Measurements from ENCODE around the gene VWA1. TPM values are rescaled to one million over a fixed set of nuclear protein-coding genes. Genes with fewer than 3 reads are reported as not detected.
"Not testable (repeated sequence)": the region's sequence is repeated elsewhere in the genome, so short reads cannot be mapped to it uniquely, and the experiment has no call there.

Gene VWA1
- polyA plus RNA-seq, 1 of the 3 experiments (the other 2 are of a cell fraction) = 7.4 TPM

DNA sequence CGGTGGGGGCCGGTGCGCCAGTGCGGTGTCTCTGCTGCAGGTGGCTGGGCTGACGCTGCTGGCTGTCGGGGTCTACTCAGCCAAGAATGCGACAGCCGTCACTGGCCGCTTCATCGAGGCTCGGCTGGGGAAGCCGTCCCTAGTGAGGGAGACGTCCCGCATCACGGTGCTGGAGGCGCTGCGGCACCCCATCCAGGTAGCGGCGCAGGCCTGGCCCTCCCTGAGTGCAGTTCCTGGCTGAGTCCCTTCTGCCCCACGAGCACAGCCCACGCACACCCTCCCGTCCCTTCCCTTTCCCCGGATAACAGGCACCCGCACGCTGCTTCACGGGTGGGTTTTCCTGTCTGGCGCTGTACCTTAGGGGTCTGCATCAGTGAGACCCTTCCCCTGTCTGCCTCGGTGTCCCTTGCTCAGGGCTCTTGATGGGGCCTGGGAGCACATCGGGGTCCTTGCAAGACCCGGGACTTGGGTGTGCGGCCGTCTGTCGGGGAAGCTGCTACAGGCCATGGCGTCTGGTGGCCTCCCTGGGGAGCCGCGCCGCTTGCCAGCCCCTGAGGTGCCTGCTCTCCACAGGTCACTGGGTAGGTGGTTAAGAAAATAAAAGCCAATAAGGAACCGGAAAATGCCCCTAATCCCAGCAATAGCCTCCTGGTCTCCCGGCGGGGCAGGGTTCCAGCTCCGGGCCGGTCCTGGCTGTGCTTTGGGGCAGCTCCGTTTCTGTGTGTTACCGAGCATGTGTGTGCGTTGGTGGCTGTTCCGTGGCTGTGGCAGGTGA lies 49.7 kb downstream of the VWA1 start:
- H2AFZ ChIP-seq (ENCODE audit: low read depth); POLR2A ChIA-PET; H3K9ac ChIP-seq; H3K27me3 ChIP-seq (ENCODE audit: insufficient read depth); H3K79me2 ChIP-seq (ENCODE audit: insufficient read depth); H3K4me1 ChIP-seq (ENCODE audit: control insufficient read depth in 1 of 2, insufficient read depth in 2 of 2, low read depth in 1 of 2, low read length in 1 of 2); H3K4me3 ChIP-seq (ENCODE audit: low read depth in 2 of 2, low read length in 1 of 2); H3K9me2 ChIP-seq; H3K27ac ChIP-seq (ENCODE audit: low read depth in 2 of 2, low read length in 1 of 2); H3K4me2 ChIP-seq; DNase-seq; H3K9me3 ChIP-seq; H4K20me1 ChIP-seq (ENCODE audit: insufficient read depth); H3F3A ChIP-seq (replicated peaks; ENCODE audit: insufficient read depth): not testable (repeated sequence)
- CTCF ChIA-PET = interaction anchor here (1.2 kb wide), 1 partner anchor 20 kb away, joined by 3 read pairs; no protein-coding TSS in a partner anchor
- H3K36me3 ChIP-seq (replicated peaks in 1 of 2; ENCODE audit: control insufficient read depth in 1 of 2, insufficient read depth in 2 of 2, low read length in 1 of 2) = peaks cover 3 to 22% of the 10 kb centered on the region in 2 experiments
- 96% methylated on average over 18 of the region's 46 CpGs for WGBS (ENCODE audit: low lambda C conversion rate)

DNA sequence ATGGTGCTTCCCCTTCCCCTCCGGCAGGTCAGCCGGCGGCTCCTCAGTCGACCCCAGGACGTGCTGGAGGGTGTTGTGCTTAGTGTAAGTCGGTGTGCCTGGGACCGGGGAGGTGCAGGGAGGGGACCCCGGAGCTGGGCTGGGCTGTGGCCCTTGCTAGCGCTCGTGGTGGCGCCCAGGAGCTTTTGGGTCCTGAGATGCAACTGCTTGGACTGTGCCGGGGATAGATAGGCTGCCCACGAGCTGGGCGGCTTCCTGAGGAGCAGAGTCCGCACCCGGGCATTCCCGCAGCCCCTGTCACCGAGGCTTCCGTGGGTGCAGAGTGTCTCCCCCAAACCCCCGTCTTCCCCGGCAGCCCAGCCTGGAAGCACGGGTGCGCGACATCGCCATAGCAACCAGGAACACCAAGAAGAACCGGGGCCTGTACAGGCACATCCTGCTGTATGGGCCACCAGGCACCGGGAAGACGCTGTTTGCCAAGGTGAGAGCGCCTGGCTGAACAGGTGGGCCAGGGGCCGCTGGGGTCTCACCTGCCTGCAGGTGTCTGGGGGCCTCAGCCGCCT lies 50.3 kb downstream of the VWA1 start:
- H3K27ac ChIP-seq (ENCODE audit: low read depth in 2 of 2, low read length in 1 of 2); H3K79me2 ChIP-seq (ENCODE audit: insufficient read depth); H2AFZ ChIP-seq (ENCODE audit: low read depth); H3K9me3 ChIP-seq; H3K4me1 ChIP-seq (ENCODE audit: control insufficient read depth in 1 of 2, insufficient read depth in 2 of 2, low read depth in 1 of 2, low read length in 1 of 2); H3K9ac ChIP-seq; POLR2A ChIA-PET; DNase-seq; H3K9me2 ChIP-seq; H3K4me3 ChIP-seq (ENCODE audit: low read depth in 2 of 2, low read length in 1 of 2); H3K4me2 ChIP-seq; H3K27me3 ChIP-seq (ENCODE audit: insufficient read depth); H4K20me1 ChIP-seq (ENCODE audit: insufficient read depth); H3F3A ChIP-seq (replicated peaks; ENCODE audit: insufficient read depth); CTCF ChIA-PET: not testable (repeated sequence)
- 100% methylated on average over 8 of the region's 31 CpGs for WGBS (ENCODE audit: low lambda C conversion rate)
- peaks cover 6 to 23% of the 10 kb centered on the region in 2 experiments for H3K36me3 ChIP-seq (replicated peaks in 1 of 2; ENCODE audit: control insufficient read depth in 1 of 2, insufficient read depth in 2 of 2, low read length in 1 of 2)

- 95% methylated on average over 15 of the region's 18 CpGs for WGBS (ENCODE audit: low lambda C conversion rate)
Observed at GRCh38 chr1:1487701-1488100, 52.2 kb downstream of the VWA1 start.

GRCh38 chr1:1489231-1489630 lies 53.7 kb downstream of the VWA1 start:
- H3K9ac ChIP-seq = no peak overlapping the region
- no peaks in the 10 kb centered on the region for H3K9me3 ChIP-seq
- 100% methylated on average over 1 of the region's 16 CpGs for WGBS (ENCODE audit: low lambda C conversion rate)
- H4K20me1 ChIP-seq (ENCODE audit: insufficient read depth) = no peaks in the 10 kb centered on the region
- DNase-seq = no peak
- H3K79me2 ChIP-seq (ENCODE audit: insufficient read depth) = no peaks in the 10 kb centered on the region
- POLR2A ChIA-PET = no interaction called here
- CTCF ChIA-PET = no interaction called here
- H3K4me1 ChIP-seq (ENCODE audit: control insufficient read depth in 1 of 2, insufficient read depth in 2 of 2, low read depth in 1 of 2, low read length in 1 of 2) = no peaks in the 10 kb centered on the region
- no peak overlapping the region for H3K4me2 ChIP-seq
- H2AFZ ChIP-seq (ENCODE audit: low read depth) = no peak overlapping the region
- H3K36me3 ChIP-seq (replicated peaks in 1 of 2; ENCODE audit: control insufficient read depth in 1 of 2, insufficient read depth in 2 of 2, low read length in 1 of 2) = peaks cover 26 to 33% of the 10 kb centered on the region in 2 experiments
- H3K27me3 ChIP-seq (ENCODE audit: insufficient read depth) = no peaks in the 10 kb centered on the region
- no peaks in the 10 kb centered on the region for H3K9me2 ChIP-seq
- H3K27ac ChIP-seq (ENCODE audit: low read depth in 2 of 2, low read length in 1 of 2) = no peak overlapping the region
- H3K4me3 ChIP-seq (ENCODE audit: low read depth in 2 of 2, low read length in 1 of 2) = no peak overlapping the region
- H3F3A ChIP-seq (replicated peaks; ENCODE audit: insufficient read depth) = no peaks in the 10 kb centered on the region
- TF ChIP-seq RXRA (IDR thresholded peaks at IDR 0.05; ENCODE audit: borderline replicate concordance, low read depth) (no peak), POLR2AphosphoS5 (IDR thresholded peaks at IDR 0.05; ENCODE audit: low read depth, low read length) (no peak), RFX5 (IDR thresholded peaks at IDR 0.05; ENCODE audit: low read length) (no peak), RCOR1 (IDR thresholded peaks at IDR 0.05; ENCODE audit: low read length) (no peak), MAX (IDR thresholded peaks at IDR 0.05; ENCODE audit: low read depth) (no peak), ZBTB33 (IDR thresholded peaks at IDR 0.05; ENCODE audit: borderline replicate concordance, low read depth) (no peak)
- TF ChIP-seq, protein P1, sequence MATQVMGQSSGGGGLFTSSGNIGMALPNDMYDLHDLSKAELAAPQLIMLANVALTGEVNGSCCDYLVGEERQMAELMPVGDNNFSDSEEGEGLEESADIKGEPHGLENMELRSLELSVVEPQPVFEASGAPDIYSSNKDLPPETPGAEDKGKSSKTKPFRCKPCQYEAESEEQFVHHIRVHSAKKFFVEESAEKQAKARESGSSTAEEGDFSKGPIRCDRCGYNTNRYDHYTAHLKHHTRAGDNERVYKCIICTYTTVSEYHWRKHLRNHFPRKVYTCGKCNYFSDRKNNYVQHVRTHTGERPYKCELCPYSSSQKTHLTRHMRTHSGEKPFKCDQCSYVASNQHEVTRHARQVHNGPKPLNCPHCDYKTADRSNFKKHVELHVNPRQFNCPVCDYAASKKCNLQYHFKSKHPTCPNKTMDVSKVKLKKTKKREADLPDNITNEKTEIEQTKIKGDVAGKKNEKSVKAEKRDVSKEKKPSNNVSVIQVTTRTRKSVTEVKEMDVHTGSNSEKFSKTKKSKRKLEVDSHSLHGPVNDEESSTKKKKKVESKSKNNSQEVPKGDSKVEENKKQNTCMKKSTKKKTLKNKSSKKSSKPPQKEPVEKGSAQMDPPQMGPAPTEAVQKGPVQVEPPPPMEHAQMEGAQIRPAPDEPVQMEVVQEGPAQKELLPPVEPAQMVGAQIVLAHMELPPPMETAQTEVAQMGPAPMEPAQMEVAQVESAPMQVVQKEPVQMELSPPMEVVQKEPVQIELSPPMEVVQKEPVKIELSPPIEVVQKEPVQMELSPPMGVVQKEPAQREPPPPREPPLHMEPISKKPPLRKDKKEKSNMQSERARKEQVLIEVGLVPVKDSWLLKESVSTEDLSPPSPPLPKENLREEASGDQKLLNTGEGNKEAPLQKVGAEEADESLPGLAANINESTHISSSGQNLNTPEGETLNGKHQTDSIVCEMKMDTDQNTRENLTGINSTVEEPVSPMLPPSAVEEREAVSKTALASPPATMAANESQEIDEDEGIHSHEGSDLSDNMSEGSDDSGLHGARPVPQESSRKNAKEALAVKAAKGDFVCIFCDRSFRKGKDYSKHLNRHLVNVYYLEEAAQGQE (IDR thresholded peaks at IDR 0.05; ENCODE audit: low read depth, low read length) = no peak

More at GRCh38 chr1:1487701-1488100, 52.2 kb downstream of the VWA1 start:
- Histone ChIP-seq H3K36me3 (replicated peaks in 1 of 2; ENCODE audit: control insufficient read depth in 1 of 2, insufficient read depth in 2 of 2, low read length in 1 of 2) (peaks cover 22 to 27% of the 10 kb centered on the region in 2 experiments), H4K20me1 (ENCODE audit: insufficient read depth) (no peaks in the 10 kb centered on the region), H3K4me2 (no peak overlapping the region), H3K4me3 (ENCODE audit: low read depth in 2 of 2, low read length in 1 of 2) (no peak overlapping the region), H3K27me3 (ENCODE audit: insufficient read depth) (no peaks in the 10 kb centered on the region), H2AFZ (ENCODE audit: low read depth) (no peak overlapping the region), H3F3A (replicated peaks; ENCODE audit: insufficient read depth) (no peaks in the 10 kb centered on the region), H3K9me2 (no peaks in the 10 kb centered on the region), H3K79me2 (ENCODE audit: insufficient read depth) (no peaks in the 10 kb centered on the region), H3K4me1 (ENCODE audit: control insufficient read depth in 1 of 2, insufficient read depth in 2 of 2, low read depth in 1 of 2, low read length in 1 of 2) (no peaks in the 10 kb centered on the region), H3K9me3 (no peaks in the 10 kb centered on the region), H3K9ac (no peak overlapping the region), H3K27ac (ENCODE audit: low read depth in 2 of 2, low read length in 1 of 2) (no peak overlapping the region)
- CTCF ChIA-PET = no interaction called here
- DNase-seq = no peak
- TF ChIP-seq NFIC (IDR thresholded peaks at IDR 0.05; ENCODE audit: borderline replicate concordance) (no peak), SMC3 (IDR thresholded peaks at IDR 0.05; ENCODE audit: low read depth, low read length) (no peak), CHD2 (IDR thresholded peaks at IDR 0.05; ENCODE audit: low read length, partially characterized antibody) (no peak), EZH2phosphoT487 (IDR thresholded peaks at IDR 0.05; ENCODE audit: borderline replicate concordance, low read depth) (no peak)
- POLR2A ChIA-PET = no interaction called here
